Endothelial cell (in vitro differentiated cells): ENCODE data around the gene APOL4. TPM values are rescaled to one million over a fixed set of nuclear protein-coding genes. Genes with fewer than 3 reads are reported as not detected.

Experiments
- DNase-seq: peaks from one replicate; pipeline ENCODE4 v3.0.0; 2021; ENCODE audit warnings: low spot score
- H3K27ac Mint-ChIP-seq: one replicate; pipeline ENCODE4 v1.8.0; 2021; ENCODE audit warnings: mixed read lengths, inconsistent platforms; ENCODE audit not compliant: unreplicated experiment
- H3K27me3 Mint-ChIP-seq: one replicate; pipeline ENCODE4 v1.8.0; 2021; ENCODE audit warnings: mild to moderate bottlenecking, moderate library complexity, mixed read lengths, inconsistent platforms; ENCODE audit not compliant: unreplicated experiment
- H3K36me3 Mint-ChIP-seq: one replicate; pipeline ENCODE4 v1.8.0; 2021; ENCODE audit warnings: mild to moderate bottlenecking, low read depth, mixed read lengths, inconsistent platforms; ENCODE audit not compliant: unreplicated experiment
- H3K4me1 Mint-ChIP-seq: one replicate; pipeline ENCODE4 v1.8.0; 2021; ENCODE audit warnings: mild to moderate bottlenecking, mixed read lengths, inconsistent platforms; ENCODE audit not compliant: unreplicated experiment
- H3K4me3 Mint-ChIP-seq: one replicate; pipeline ENCODE4 v1.8.0; 2021; ENCODE audit warnings: mild to moderate bottlenecking, mixed read lengths, inconsistent platforms; ENCODE audit not compliant: unreplicated experiment
- H3K9me3 Mint-ChIP-seq: one replicate; pipeline ENCODE4 v1.8.0; 2021; ENCODE audit warnings: mixed read lengths, inconsistent platforms; ENCODE audit not compliant: unreplicated experiment
- total RNA-seq: library from RNA; stranded (reverse); fragmentation: NEBNext Ultra II Directional; extraction: Animal tissue kit (Norgen Biotek cat#: 25700); gene quantifications from one replicate; pipeline ENCODE4 v1.2.1, GENCODE V29; 2021; ENCODE audit not compliant: unreplicated experiment
- TF ChIP-seq, protein P1 (sequence below): fragments of 200-600 bp; sonication (generic); IDR thresholded peaks from one replicate; pipeline ENCODE4 v1.5.0; 2021; ENCODE audit warnings: antibody characterized with exemption; ENCODE audit not compliant: unreplicated experiment

Gene APOL4
- total RNA-seq, 1 donor from 2014 or later = 4.4 TPM

GRCh38 chr22:36143066-36143815, 58.4 kb downstream of the APOL4 start:
- no peak for DNase-seq
- no peak overlapping the region for H3K27ac Mint-ChIP-seq
- peaks cover 5% of the 10 kb centered on the region for H3K27me3 Mint-ChIP-seq
- no peaks in the 10 kb centered on the region for H3K36me3 Mint-ChIP-seq
- TF ChIP-seq, protein P1, sequence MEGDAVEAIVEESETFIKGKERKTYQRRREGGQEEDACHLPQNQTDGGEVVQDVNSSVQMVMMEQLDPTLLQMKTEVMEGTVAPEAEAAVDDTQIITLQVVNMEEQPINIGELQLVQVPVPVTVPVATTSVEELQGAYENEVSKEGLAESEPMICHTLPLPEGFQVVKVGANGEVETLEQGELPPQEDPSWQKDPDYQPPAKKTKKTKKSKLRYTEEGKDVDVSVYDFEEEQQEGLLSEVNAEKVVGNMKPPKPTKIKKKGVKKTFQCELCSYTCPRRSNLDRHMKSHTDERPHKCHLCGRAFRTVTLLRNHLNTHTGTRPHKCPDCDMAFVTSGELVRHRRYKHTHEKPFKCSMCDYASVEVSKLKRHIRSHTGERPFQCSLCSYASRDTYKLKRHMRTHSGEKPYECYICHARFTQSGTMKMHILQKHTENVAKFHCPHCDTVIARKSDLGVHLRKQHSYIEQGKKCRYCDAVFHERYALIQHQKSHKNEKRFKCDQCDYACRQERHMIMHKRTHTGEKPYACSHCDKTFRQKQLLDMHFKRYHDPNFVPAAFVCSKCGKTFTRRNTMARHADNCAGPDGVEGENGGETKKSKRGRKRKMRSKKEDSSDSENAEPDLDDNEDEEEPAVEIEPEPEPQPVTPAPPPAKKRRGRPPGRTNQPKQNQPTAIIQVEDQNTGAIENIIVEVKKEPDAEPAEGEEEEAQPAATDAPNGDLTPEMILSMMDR = no peak
- no peaks in the 10 kb centered on the region for H3K9me3 Mint-ChIP-seq
- peaks cover 8% of the 10 kb centered on the region for H3K4me1 Mint-ChIP-seq
- H3K4me3 Mint-ChIP-seq = no peak overlapping the region

GRCh38 chr22:36141481-36141880, 60.1 kb downstream of the APOL4 start:
- Mint-ChIP-seq H3K27me3 (peaks cover 5% of the 10 kb centered on the region), H3K36me3 (no peaks in the 10 kb centered on the region), H3K9me3 (no peaks in the 10 kb centered on the region), H3K27ac (no peak overlapping the region), H3K4me1 (peaks cover 8% of the 10 kb centered on the region), H3K4me3 (no peak overlapping the region)
- TF ChIP-seq, protein P1 = no peak
- no peak for DNase-seq

Other genes with a start within 250 kb of the APOL4 start
- 228 TPM for gene RBFOX2, start 173.0 kb downstream of the APOL4 start, total RNA-seq
- 1.2 TPM for gene APOL3, start 41.1 kb downstream of the APOL4 start, total RNA-seq
- 55.3 TPM for gene APOL2, start 37.7 kb upstream of the APOL4 start, total RNA-seq
- gene APOL1, start 51.3 kb upstream of the APOL4 start, total RNA-seq = 2.5 TPM
- 931 TPM for gene MYH9, start 186.2 kb upstream of the APOL4 start, total RNA-seq